ENCODE measurements around the gene ADGRG3. TPM values are rescaled to one million over a fixed set of nuclear protein-coding genes. Genes with fewer than 3 reads are reported as not detected.

The ADGRG3 gene
- polyA plus RNA-seq, 3 donors from 2014 or later = 13.1 to 18.4 (median 15.7) TPM

DNA sequence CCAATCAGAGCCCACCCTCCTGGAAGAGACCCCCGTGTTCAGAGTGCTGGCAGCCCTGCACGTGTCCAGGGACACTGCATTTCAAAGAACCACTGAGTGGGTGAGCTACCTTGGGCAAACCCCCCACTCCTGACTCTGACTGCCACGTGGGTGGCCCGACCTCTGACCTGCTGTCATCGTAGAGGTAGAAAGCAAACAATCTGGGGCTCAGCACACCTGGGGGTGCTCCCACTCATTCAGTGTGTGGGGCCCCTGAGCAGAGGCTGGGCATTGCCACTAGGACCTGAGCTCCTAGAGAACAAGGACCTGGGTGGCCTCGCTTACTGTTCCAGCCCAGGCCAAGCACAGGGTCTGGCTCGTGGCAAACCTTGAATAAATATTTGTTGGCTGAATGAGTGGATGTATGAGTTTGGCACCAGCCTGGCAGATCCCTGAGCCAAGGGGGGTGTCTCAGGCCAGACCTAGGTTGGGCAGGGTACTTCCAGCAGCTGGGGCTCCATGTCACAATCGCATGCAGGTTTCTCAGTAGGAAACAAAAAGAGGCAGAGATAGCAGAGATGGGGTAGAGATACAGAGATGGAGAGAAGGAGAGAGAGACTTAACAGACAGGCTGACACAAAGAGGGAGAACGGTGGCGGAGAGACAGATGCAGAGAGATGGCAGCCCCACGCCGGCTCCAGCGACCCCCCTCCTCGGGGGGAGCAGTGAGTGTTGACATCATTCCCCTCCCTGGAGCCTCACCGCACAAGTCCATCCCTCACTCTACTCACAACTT, 21.1 kb downstream of the ADGRG3 start:
- H3K36me3 Mint-ChIP-seq = no peaks in the 10 kb centered on the region
- H3K27me3 Mint-ChIP-seq (ENCODE audit: low read depth in 3 of 3) = peaks cover 0 to 9% (median 0%) of the 10 kb centered on the region in 3 donors
- DNase-seq = no peak
- H3K9me3 Mint-ChIP-seq = no peaks in the 10 kb centered on the region
- peak overlapping the region; percentile 83 to 93 (median 90) for H3K27ac Mint-ChIP-seq
- H3K4me3 Mint-ChIP-seq = peak overlapping the region in 4 of 5 donors; percentile 10 to 71 (median 42)
- peaks cover 19% of the 10 kb centered on the region in 2 donors for H3K4me1 Mint-ChIP-seq

DNA sequence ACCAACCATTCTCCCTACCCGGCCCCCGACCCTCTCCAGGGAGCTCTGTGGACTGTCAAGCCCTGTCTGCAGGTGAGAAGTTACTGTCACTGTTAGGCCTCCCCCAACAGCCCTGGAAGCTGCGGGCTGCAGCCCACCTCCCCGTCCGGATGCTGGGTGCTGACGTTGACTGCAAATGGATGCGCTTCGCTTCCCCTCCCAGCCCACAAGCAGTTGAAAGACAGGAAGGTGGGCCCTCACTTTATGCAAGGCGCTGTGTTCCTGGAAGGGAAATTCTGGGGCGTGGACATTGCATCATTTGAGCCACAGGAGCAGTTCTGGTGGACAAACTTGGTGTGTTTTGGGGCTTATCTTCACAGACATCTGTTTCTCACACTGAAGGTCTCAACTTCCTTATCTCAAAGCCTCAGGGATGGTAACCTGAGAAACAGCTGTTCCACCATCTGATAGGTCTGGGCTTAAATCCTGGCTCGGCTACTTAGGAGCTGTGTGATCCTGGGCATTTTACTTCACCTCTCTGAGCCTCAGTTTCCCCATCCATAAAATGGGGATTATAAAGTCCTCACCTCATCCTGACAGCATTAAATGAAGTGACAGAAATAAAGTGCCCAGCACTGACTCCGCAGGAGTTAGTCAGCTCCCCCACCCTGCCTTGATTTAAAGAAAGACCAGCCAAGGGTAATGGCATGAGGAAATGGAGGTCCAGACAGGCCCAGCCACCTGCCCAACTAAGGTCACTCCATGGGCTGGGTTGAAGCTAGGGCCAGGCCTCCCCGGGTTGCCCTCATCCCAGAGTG, 21.9 kb downstream of the ADGRG3 start:
- no peaks in the 10 kb centered on the region for H3K36me3 Mint-ChIP-seq
- H3K9me3 Mint-ChIP-seq = no peaks in the 10 kb centered on the region
- H3K27ac Mint-ChIP-seq = peak overlapping the region; percentile 83 to 93 (median 90)
- peak; percentile 53 to 74 (median 71) for DNase-seq
- H3K27me3 Mint-ChIP-seq (ENCODE audit: low read depth in 3 of 3) = peaks cover 0 to 9% (median 0%) of the 10 kb centered on the region in 3 donors
- peak overlapping the region in 4 of 5 donors; percentile 28 to 56 (median 42) for H3K4me3 Mint-ChIP-seq
- peaks cover 19 to 21% of the 10 kb centered on the region in 2 donors for H3K4me1 Mint-ChIP-seq

DNA sequence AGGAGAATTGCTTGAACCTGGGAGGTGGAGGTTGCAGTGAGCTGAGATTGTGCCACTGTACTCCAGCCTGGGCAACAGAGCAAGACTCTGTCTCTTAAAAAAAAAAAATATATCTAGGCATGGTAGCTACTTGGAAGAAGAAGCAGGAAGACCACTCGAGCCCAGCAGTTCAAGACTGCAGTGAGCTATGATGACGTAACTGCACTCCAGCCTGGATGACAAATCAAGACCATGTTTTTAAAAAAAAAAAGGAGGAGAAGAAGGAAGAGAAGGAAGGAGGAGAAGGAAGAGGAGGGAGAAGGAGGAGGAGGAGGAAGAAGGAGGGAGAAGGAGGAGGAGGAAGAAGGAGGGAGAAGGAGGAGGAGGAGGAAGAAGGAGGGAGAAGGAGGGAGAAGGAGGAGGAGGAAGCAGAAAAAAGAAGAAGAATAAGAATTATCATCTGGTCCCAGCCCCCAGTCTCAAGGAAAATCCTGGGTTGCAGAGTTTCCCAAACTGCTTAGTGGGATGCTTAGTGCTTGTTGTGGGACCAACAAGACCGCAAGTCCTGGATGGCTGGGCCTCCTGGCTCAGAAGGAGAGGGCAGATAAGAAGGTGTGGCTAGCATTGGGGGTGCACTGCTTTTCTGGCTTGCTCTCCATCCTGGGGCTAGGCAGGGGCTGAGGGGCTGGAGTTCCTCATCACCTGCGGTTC, 22.8 kb downstream of the ADGRG3 start:
- peaks cover 19 to 21% of the 10 kb centered on the region in 2 donors for H3K4me1 Mint-ChIP-seq
- peak overlapping the region in 1 of 5 donors; percentile 35 for H3K4me3 Mint-ChIP-seq
- H3K9me3 Mint-ChIP-seq = no peaks in the 10 kb centered on the region
- H3K27ac Mint-ChIP-seq = peak overlapping the region in 2 of 6 donors; percentile 40 to 83
- peaks cover 0 to 9% (median 2%) of the 10 kb centered on the region in 3 donors for H3K27me3 Mint-ChIP-seq (ENCODE audit: low read depth in 3 of 3)
- no peaks in the 10 kb centered on the region for H3K36me3 Mint-ChIP-seq
- no peak for DNase-seq

DNA sequence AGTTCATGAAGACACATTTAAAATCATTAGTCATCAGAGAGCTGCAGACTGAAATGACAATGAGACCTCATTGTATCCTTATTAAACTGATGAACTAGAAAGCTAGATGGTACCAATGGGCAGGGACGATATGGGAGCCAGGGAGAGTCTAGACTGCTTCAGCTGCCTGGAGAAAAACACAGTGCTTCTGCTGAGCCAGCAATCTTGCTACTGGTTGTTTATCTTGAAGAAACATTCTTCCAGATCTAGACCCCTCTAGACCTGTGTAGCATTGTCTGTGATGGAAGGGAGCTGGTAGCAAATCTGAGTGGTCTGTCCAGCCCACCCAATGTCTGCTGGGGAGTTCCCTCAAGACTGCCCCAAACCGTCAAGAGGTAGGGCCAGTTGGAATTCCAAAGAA, 24.5 kb downstream of the ADGRG3 start:
- no peaks in the 10 kb centered on the region for H3K9me3 Mint-ChIP-seq
- no peak overlapping the region for H3K27ac Mint-ChIP-seq
- H3K4me3 Mint-ChIP-seq = no peak overlapping the region
- no peak for DNase-seq
- peaks cover 19 to 21% of the 10 kb centered on the region in 2 donors for H3K4me1 Mint-ChIP-seq
- H3K27me3 Mint-ChIP-seq (ENCODE audit: low read depth in 3 of 3) = peaks cover 0 to 9% (median 2%) of the 10 kb centered on the region in 3 donors
- H3K36me3 Mint-ChIP-seq = no peaks in the 10 kb centered on the region

DNA sequence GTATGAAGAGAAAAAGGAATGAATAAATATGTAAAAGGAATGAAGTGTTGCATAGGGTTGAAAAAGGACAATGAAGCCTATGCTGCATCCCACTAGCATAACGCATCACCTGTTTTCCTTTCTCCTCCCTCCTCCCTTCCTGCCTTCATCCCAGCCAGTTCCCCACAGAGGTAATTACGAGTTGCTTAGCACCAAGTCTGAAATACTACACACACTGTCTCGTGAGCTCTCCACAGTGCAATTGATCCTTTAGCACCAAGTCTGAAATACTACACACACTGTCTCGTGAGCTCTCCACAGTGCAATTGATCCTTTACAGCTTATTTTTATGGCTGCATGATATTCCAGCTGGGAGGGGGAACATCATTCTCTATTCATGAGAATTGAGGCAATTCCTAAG, 25.4 kb downstream of the ADGRG3 start:
- Mint-ChIP-seq H3K36me3 (no peaks in the 10 kb centered on the region), H3K9me3 (no peaks in the 10 kb centered on the region), H3K27ac (no peak overlapping the region), H3K4me3 (no peak overlapping the region), H3K27me3 (ENCODE audit: low read depth in 3 of 3) (peaks cover 0 to 9% (median 2%) of the 10 kb centered on the region in 3 donors), H3K4me1 (peaks cover 19 to 21% of the 10 kb centered on the region in 2 donors)
- no peak for DNase-seq

DNA sequence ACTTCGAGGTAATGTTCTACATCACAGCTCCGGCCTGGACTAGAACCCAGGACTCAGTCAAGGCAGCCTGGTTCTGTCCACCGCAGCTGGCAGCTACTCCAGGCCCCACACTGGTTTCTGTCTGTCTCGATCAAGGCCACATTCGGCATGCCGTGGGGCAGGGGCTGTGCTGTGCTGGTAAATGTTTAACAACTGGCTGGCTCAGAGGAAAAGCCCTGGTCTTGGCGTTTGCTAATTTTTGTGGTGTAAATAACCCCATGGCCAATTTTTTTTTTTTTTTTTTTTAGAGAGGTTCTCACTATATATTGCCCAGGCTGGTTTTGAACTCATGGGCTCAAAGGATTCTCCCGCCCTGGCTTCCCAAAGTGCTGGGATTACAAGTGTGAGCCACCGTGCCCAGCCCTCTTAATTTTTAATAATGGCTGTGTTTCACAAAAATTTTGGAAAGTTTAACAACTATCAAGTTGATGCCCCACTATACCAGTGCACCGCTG, 26.2 kb downstream of the ADGRG3 start:
- Mint-ChIP-seq H3K36me3 (no peaks in the 10 kb centered on the region), H3K27ac (no peak overlapping the region), H3K27me3 (ENCODE audit: low read depth in 3 of 3) (peaks cover 0 to 7% (median 2%) of the 10 kb centered on the region in 3 donors), H3K4me3 (no peak overlapping the region), H3K4me1 (peaks cover 16 to 18% of the 10 kb centered on the region in 2 donors), H3K9me3 (no peaks in the 10 kb centered on the region)
- no peak for DNase-seq

DNA sequence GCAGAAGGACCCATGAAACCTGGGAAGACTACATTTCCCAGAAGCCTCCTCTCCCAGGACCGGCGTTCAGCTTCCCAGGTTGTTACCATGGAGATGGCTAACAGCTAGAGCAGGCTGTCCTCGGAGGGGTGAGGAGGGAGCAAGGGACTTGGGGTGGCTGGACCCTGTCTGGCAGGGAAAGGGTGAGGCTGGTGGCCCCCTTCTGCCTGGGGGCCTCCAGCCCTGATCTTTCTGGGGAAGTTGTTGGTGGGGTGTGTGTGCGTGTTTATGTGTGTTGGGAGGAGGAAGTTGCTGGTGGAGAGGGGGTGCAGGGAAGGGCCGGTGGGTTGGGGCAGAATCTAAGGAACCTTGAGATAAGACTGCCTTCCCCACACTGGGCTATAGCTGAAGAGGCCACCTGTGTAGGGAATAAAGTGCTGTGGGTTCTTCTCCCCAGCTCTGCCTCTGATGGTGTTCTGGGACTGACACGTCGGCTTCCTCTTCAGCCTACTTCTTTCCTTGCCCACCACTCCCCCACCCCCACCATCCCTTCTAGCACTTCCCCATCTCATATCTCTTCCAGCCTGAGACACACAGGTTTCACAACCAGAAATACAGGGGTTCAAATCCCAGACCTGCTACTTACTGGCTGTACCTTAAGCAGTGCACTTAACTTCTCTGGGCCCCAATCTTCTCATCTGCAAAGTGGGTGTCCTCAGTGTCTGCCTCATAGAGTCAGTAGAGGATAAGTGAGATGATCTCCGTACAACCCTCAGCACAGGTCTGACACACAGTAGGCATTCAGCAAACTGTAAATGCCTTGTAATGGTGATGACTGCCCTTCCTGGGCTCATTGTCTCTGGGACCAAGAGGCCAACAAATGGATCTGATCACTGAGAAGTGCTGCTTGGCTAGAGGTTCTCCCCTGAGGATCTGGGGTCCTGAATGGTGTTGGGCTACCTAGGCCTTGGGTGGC, 26.9 kb downstream of the ADGRG3 start, which contains the start of gene DRC7:
TSS of gene DRC7 (plus strand) at position 82 of the 955 bp plus-strand sequence. CDS start 3,144 bp downstream, outside the sequence.
- no peak for DNase-seq
- Mint-ChIP-seq H3K4me3 (no peak within 1 kb of the TSS), H3K27me3 (ENCODE audit: low read depth in 3 of 3) (peaks cover 0 to 3% (median 2%) of the 10 kb centered on the region in 3 donors)

DNA sequence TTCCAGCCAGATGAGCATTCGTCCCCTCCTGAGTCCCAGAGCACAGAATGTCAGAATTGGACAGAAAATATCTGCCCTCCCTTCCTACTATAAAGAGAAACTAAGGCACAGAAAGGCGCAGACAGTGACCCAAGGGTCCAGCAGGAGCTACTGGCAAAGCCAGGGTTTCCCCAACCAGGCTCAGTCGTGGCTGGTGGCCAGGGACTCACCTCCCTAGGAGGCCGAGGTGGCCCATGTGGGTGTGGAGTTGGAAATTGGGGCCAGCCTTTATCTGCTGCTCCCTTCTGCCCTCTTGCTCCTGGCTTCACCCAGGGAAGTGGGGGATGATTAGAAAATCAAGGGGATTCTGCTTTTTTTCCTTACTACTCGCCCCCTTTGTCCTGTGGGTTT, 27.6 kb downstream of the ADGRG3 start:
- no peak overlapping the region for H3K4me3 Mint-ChIP-seq
- H3K4me1 Mint-ChIP-seq = peaks cover 2 to 5% of the 10 kb centered on the region in 2 donors
- H3K9me3 Mint-ChIP-seq = no peaks in the 10 kb centered on the region
- peaks cover 0 to 3% (median 2%) of the 10 kb centered on the region in 3 donors for H3K27me3 Mint-ChIP-seq (ENCODE audit: low read depth in 3 of 3)
- no peak for DNase-seq
- H3K36me3 Mint-ChIP-seq = no peaks in the 10 kb centered on the region
- peak overlapping the region in 1 of 6 donors; percentile 16 for H3K27ac Mint-ChIP-seq

More for the DNA sequence above, 26.9 kb downstream of the ADGRG3 start, which contains the start of gene DRC7:
- peaks cover 9 to 11% of the 10 kb centered on the region in 2 donors for H3K4me1 Mint-ChIP-seq
- H3K9me3 Mint-ChIP-seq = no peaks in the 10 kb centered on the region
- H3K27ac Mint-ChIP-seq = peak within 1 kb of the TSS in 3 of 6 donors; percentile 16 to 58 (median 49)
- no peaks in the 10 kb centered on the region for H3K36me3 Mint-ChIP-seq

DNA sequence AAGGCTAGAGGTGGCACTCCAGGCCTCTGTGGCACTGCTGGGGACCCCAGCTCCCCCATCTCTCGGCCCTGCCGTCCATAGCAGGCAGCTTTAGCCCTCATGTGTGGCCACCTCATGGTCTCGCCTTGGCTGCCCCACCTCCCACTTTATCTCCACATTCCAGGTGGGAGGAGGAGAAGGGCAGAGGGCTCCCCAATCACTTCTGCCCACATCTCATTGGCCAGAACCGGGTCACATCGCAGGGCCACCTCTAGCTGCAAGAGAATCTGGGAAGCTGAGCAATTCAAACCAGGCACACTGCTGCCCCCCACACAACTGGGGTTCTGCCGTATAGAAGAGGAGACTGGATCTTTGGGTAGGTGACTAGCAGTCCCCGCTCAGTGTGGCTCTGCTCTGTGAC, 28.1 kb downstream of the ADGRG3 start:
- Mint-ChIP-seq H3K27me3 (ENCODE audit: low read depth in 3 of 3) (peaks cover 0 to 3% (median 2%) of the 10 kb centered on the region in 3 donors), H3K27ac (no peak overlapping the region), H3K4me3 (no peak overlapping the region), H3K4me1 (peaks cover 0 to 3% of the 10 kb centered on the region in 2 donors), H3K9me3 (no peaks in the 10 kb centered on the region), H3K36me3 (no peaks in the 10 kb centered on the region)
- DNase-seq = no peak

DNA sequence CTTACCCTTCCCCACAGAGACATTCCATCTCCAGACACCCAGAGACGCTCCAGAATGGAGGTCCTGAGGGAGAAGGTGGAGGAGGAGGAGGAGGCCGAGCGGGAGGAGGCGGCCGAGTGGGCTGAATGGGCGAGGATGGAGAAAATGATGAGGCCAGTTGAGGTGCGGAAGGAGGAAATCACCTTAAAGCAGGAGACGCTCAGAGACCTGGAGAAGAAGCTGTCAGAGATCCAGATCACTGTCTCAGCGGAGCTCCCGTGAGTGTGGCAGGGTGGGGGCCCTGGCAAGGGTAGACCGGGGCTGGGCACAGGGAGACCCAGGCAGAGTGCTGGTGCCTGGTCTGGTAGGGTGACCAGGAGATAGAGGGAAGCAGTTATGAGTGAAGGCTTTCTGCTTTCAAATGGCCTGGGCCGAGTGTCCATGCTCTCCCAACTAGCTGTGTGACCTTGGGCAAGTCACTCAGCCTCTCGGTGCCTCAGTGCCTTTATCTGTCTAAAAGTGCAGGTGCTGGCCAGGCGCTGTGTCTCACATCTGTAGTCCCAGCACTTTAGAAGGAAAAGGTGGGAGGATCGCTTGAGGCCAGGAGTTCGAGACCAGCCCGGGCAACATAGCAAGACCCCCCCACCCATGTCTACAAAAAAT, 29.9 kb downstream of the ADGRG3 start:
- H3K27me3 Mint-ChIP-seq (ENCODE audit: low read depth in 3 of 3) = peaks cover 0 to 2% (median 0%) of the 10 kb centered on the region in 3 donors
- no peaks in the 10 kb centered on the region for H3K9me3 Mint-ChIP-seq
- H3K27ac Mint-ChIP-seq = no peak overlapping the region
- no peaks in the 10 kb centered on the region for H3K36me3 Mint-ChIP-seq
- DNase-seq = no peak
- peaks cover 0 to 2% of the 10 kb centered on the region in 2 donors for H3K4me1 Mint-ChIP-seq
- no peak overlapping the region for H3K4me3 Mint-ChIP-seq

DNA sequence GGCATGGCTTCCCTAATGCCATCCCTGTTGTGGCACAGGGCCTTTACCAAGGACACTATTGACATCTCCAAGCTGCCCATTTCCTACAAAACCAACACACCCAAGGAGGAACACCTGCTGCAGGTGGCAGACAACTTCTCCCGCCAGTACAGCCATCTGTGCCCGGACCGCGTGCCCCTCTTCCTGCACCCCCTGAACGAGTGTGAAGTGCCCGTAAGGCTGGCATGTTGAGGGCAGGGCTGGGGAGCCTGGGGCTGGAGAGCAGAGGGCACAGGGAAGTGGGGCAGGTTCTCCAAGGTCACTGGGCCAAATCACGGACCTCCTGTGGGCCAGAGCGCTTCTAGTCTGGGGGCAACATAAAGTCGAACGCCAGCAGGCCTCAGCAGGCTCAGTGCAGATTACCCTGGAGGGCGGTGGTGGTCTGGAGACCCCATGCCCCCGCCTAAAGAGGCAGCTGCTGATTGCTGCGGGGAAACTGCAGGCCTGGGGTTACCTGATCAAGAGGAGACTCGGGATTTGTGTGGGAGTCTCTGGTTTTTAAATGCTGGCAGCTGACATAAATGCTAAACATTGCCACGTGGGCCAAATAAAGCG, 30.8 kb downstream of the ADGRG3 start:
- DNase-seq = no peak
- Mint-ChIP-seq H3K36me3 (no peaks in the 10 kb centered on the region), H3K4me1 (peaks cover 0 to 2% of the 10 kb centered on the region in 2 donors), H3K27ac (peak overlapping the region in 1 of 6 donors; percentile 30), H3K4me3 (no peak overlapping the region), H3K9me3 (no peaks in the 10 kb centered on the region), H3K27me3 (ENCODE audit: low read depth in 3 of 3) (peaks cover 0 to 2% (median 0%) of the 10 kb centered on the region in 3 donors)

DNA sequence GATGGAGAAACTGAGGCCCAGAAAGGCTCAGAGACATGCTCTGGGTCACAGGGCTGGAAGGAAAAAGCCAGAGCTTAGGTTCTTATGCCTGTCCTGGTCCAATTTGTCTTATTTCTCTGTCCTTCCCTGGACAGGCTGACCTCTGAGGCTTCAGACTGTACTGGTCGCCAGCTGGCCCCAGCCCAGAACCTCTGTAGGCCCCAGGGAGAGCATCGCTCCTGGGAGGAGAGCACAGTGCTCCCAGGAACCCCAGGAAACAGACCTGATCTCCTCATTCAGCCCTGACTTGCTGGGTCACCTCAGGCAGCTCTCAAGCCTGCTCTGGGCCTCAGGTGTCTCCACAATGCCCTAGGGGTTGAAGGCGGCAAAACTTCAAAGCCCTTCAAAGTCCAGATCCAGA, 31.4 kb downstream of the ADGRG3 start:
- peaks cover 0 to 2% of the 10 kb centered on the region in 2 donors for H3K4me1 Mint-ChIP-seq
- H3K27me3 Mint-ChIP-seq (ENCODE audit: low read depth in 3 of 3) = peaks cover 0 to 2% (median 0%) of the 10 kb centered on the region in 3 donors
- no peak overlapping the region for H3K4me3 Mint-ChIP-seq
- no peaks in the 10 kb centered on the region for H3K36me3 Mint-ChIP-seq
- no peak for DNase-seq
- H3K27ac Mint-ChIP-seq = no peak overlapping the region
- H3K9me3 Mint-ChIP-seq = no peaks in the 10 kb centered on the region

All from immature natural killer cell (primary cell).